Measurements from ENCODE around the gene TTYH2.

DNA sequence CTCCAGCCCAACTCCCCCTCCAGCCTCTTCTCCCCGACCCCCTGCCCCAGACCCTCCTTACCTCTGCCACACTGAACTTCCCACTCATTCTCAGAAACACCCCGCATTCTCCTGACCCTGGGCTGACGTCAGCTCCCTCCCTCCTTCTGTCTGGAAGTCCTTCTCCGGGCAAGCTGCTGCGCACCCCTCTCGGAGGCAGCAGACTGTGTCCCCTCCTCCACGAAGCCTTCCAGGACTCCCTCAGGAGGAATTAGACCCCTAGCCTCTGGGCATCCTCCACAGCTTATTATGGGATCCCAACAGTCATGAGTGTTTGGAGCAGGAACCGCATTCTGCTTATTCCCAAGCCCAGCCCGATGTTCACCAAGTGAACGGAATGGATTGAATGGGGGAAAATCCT is 13.3 kb upstream of the TTYH2 start:
- TF ChIP-seq, protein P1, sequence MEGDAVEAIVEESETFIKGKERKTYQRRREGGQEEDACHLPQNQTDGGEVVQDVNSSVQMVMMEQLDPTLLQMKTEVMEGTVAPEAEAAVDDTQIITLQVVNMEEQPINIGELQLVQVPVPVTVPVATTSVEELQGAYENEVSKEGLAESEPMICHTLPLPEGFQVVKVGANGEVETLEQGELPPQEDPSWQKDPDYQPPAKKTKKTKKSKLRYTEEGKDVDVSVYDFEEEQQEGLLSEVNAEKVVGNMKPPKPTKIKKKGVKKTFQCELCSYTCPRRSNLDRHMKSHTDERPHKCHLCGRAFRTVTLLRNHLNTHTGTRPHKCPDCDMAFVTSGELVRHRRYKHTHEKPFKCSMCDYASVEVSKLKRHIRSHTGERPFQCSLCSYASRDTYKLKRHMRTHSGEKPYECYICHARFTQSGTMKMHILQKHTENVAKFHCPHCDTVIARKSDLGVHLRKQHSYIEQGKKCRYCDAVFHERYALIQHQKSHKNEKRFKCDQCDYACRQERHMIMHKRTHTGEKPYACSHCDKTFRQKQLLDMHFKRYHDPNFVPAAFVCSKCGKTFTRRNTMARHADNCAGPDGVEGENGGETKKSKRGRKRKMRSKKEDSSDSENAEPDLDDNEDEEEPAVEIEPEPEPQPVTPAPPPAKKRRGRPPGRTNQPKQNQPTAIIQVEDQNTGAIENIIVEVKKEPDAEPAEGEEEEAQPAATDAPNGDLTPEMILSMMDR (IDR thresholded peaks at IDR 0.05) = no peak
- TF ChIP-seq POLR2A (IDR thresholded peaks at IDR 0.05) = no peak

Data from sigmoid colon (tissue), 3 donors.